ES-I3 (cell line): ENCODE data around the gene SP3.
"Not testable (repeated sequence)": the region's sequence is repeated elsewhere in the genome, so short reads cannot be mapped to it uniquely, and the experiment has no call there.

Source experiments
- H3K36me3 ChIP-seq: 2 replicates; pipeline ENCODE4 v1.6.1; 2013; ENCODE audit warnings: mild to moderate bottlenecking, low read length, control low read depth, moderate library complexity; ENCODE audit not compliant: insufficient read depth
- H3K4me1 ChIP-seq: 2 replicates; pipeline ENCODE4 v1.6.1; 2013; ENCODE audit warnings: mild to moderate bottlenecking, control low read depth, low read length; ENCODE audit not compliant: insufficient read depth
- H3K9ac ChIP-seq: 2 replicates; pipeline ENCODE4 v1.6.1; 2013; ENCODE audit warnings: low read depth, mild to moderate bottlenecking, low read length, moderate library complexity
- H3K9me3 ChIP-seq: 2 replicates; pipeline ENCODE4 v1.6.1; 2013; ENCODE audit warnings: mild to moderate bottlenecking, low read length, moderate library complexity; ENCODE audit not compliant: control insufficient read depth, insufficient read depth

SP3 gene

GRCh38 chr2:173891315-173892037 lies 73.7 kb downstream of the SP3 start:
- Histone ChIP-seq H3K9ac (no peak overlapping the region), H3K36me3 (no peaks in the 10 kb centered on the region), H3K4me1 (no peaks in the 10 kb centered on the region), H3K9me3 (peaks cover 8% of the 10 kb centered on the region)

- H3K4me1 ChIP-seq, H3K9ac ChIP-seq, H3K36me3 ChIP-seq: not testable (repeated sequence)
- H3K9me3 ChIP-seq, result peaks cover 11% of the 10 kb centered on the region
Measured at GRCh38 chr2:173889464-173889863, 75.7 kb downstream of the SP3 start.

- Histone ChIP-seq H3K36me3 (no peaks in the 10 kb centered on the region), H3K9me3 (peaks cover 11% of the 10 kb centered on the region)
Measured at GRCh38 chr2:173886613-173887012, 78.6 kb downstream of the SP3 start.

GRCh38 chr2:173884025-173884802 lies 81.0 kb downstream of the SP3 start:
- no peak overlapping the region for H3K9ac ChIP-seq
- no peaks in the 10 kb centered on the region for H3K4me1 ChIP-seq
- H3K36me3 ChIP-seq, result no peaks in the 10 kb centered on the region
- H3K9me3 ChIP-seq, result peaks cover 3% of the 10 kb centered on the region; the same call in 1 of the 2 replicates

More at GRCh38 chr2:173886613-173887012, 78.6 kb downstream of the SP3 start:
- H3K4me1 ChIP-seq, result no peaks in the 10 kb centered on the region
- H3K9ac ChIP-seq, result no peak overlapping the region

GRCh38 chr2:173881886-173882285 lies 83.3 kb downstream of the SP3 start:
- Histone ChIP-seq H3K4me1 (0 out of 2 replicates have a peak, but pooled peaks cover 2% of the 10 kb centered on the region), H3K9ac (no peak overlapping the region), H3K9me3 (peaks cover 3% of the 10 kb centered on the region; the same call in 1 of the 2 replicates), H3K36me3 (no peaks in the 10 kb centered on the region)

GRCh38 chr2:173881461-173881860 lies 83.7 kb downstream of the SP3 start:
- H3K36me3 ChIP-seq, result no peaks in the 10 kb centered on the region
- peaks cover 3% of the 10 kb centered on the region; the same call in 1 of the 2 replicates for H3K9me3 ChIP-seq
- H3K9ac ChIP-seq, result no peak overlapping the region
- 0 out of 2 replicates have a peak, but pooled peaks cover 3% of the 10 kb centered on the region for H3K4me1 ChIP-seq

- Histone ChIP-seq H3K36me3 (no peaks in the 10 kb centered on the region), H3K9ac (no peak overlapping the region), H3K4me1 (0 out of 2 replicates have a peak, but pooled peaks cover 3% of the 10 kb centered on the region), H3K9me3 (no peaks in the 10 kb centered on the region)
Measured at GRCh38 chr2:173880561-173880960, 84.6 kb downstream of the SP3 start.

GRCh38 chr2:173876833-173877413 lies 88.2 kb downstream of the SP3 start:
- 0 out of 2 replicates have a peak, but pooled peaks cover 3% of the 10 kb centered on the region for H3K4me1 ChIP-seq

GRCh38 chr2:173874894-173875237 lies 90.3 kb downstream of the SP3 start:
- Histone ChIP-seq H3K9ac (no peak overlapping the region), H3K9me3 (no peaks in the 10 kb centered on the region), H3K36me3 (no peaks in the 10 kb centered on the region), H3K4me1 (0 out of 2 replicates have a peak, but pooled peaks cover 3% of the 10 kb centered on the region)

More at GRCh38 chr2:173876833-173877413, 88.2 kb downstream of the SP3 start:
- Histone ChIP-seq H3K9me3 (no peaks in the 10 kb centered on the region), H3K9ac (no peak overlapping the region), H3K36me3 (no peaks in the 10 kb centered on the region)

- H3K9me3 ChIP-seq, result no peaks in the 10 kb centered on the region
- H3K4me1 ChIP-seq, result 0 out of 2 replicates have a peak, but pooled peaks cover 3% of the 10 kb centered on the region
- H3K36me3 ChIP-seq, result no peaks in the 10 kb centered on the region
- H3K9ac ChIP-seq, result no peak overlapping the region
Measured at GRCh38 chr2:173874003-173874893, 90.9 kb downstream of the SP3 start.

GRCh38 chr2:173872714-173873113 lies 92.5 kb downstream of the SP3 start:
- Histone ChIP-seq H3K36me3 (no peaks in the 10 kb centered on the region), H3K9ac (no peak overlapping the region), H3K9me3 (no peaks in the 10 kb centered on the region), H3K4me1 (0 out of 2 replicates have a peak, but pooled peaks cover 3% of the 10 kb centered on the region)

GRCh38 chr2:173869244-173870229 lies 95.6 kb downstream of the SP3 start:
- no peaks in the 10 kb centered on the region for H3K9me3 ChIP-seq
- H3K9ac ChIP-seq, result no peak overlapping the region
- H3K4me1 ChIP-seq, result no peaks in the 10 kb centered on the region
- no peaks in the 10 kb centered on the region for H3K36me3 ChIP-seq

- Histone ChIP-seq H3K9me3 (no peaks in the 10 kb centered on the region), H3K36me3 (no peaks in the 10 kb centered on the region), H3K9ac (no peak overlapping the region), H3K4me1 (no peaks in the 10 kb centered on the region)
Measured at GRCh38 chr2:173868406-173868805, 96.8 kb downstream of the SP3 start.
